DMS153 (cell line): Measurements from ENCODE around the gene SLC17A1.
"Not testable (repeated sequence)": the region's sequence is repeated elsewhere in the genome, so short reads cannot be mapped to it uniquely, and the experiment has no call there.

Experiments
- DNase-seq: peaks from one replicate; lab custom pipeline; 2025; lab: John Stamatoyannopoulos, UW

The SLC17A1 gene

GRCh38 chr6:25756382-25757363 is 75.2 kb downstream of the SLC17A1 start:
- no peak for DNase-seq

GRCh38 chr6:25755483-25755882 is 76.4 kb downstream of the SLC17A1 start:
- no peak for DNase-seq

DNA sequence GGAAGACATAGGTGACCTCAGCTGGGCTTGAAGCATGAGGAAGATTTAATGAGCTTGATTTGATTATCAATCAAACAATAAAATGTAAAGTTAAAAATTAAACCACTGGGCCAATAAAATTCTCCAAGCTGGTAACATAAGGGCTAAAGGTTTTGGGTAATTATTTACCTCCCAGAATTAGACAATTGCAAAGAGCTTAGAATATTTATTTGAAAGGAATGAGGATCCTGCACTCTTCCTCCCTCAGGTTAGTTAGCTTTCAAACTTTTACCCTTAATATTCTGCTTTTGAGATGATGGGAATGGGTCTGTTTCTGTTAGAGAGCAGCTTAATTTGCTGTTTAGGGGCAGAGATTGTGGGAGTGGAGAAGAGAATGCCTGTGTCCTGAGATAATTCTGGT is 77.3 kb downstream of the SLC17A1 start, which contains the start of gene SLC17A4:
Gene SLC17A4, plus strand, starts transcription at position 208 of the 400 bp plus-strand sequence. CDS start 7,221 bp downstream, outside the sequence.
- no peak for DNase-seq

GRCh38 chr6:25753079-25753478 is 78.8 kb downstream of the SLC17A1 start:
- DNase-seq = no peak

GRCh38 chr6:25750906-25751305 is 80.9 kb downstream of the SLC17A1 start:
- no peak for DNase-seq

DNA sequence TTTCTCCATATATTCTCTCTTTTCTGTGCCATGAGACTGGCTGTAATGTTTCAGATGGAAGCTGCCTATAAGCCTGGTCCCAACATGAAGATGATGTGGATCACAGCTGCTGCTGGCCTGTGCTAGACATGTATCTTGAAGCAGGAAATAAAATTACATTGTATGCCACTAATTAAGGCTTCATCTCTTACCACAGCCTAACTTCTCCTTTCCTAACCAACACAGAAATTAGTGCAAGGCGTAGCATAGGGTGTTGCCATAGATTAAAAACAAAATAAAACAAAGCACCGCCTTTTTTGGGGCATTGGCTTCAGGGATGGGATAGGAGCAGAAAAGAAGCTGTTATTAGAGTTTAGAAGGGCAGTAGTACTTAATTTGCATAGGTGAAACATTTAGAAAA is 82.0 kb downstream of the SLC17A1 start:
- no peak for DNase-seq

- not testable (repeated sequence) for DNase-seq
These were observed 83.0 kb downstream of the SLC17A1 start for GRCh38 chr6:25748601-25749517.

DNA sequence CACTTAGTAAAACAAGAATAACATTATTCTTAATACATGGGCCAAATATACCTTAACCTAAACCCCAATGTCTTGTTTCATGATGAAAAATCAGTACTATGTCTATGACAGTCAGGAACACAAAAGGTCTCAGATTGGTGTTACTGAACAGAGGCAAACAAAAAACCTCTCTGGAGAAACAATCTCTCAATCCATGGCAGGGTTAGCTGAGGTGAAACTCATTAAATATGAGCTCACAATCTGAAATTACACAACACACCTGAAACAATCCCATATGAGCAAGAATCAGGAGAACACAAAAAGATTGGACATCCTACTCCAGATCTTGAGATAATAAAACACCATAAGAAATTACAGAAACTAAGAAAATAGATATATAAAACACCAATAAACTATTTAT is 83.8 kb downstream of the SLC17A1 start:
- DNase-seq = no peak

- DNase-seq = no peak
These were observed 84.4 kb downstream of the SLC17A1 start for GRCh38 chr6:25747477-25747876.

DNA sequence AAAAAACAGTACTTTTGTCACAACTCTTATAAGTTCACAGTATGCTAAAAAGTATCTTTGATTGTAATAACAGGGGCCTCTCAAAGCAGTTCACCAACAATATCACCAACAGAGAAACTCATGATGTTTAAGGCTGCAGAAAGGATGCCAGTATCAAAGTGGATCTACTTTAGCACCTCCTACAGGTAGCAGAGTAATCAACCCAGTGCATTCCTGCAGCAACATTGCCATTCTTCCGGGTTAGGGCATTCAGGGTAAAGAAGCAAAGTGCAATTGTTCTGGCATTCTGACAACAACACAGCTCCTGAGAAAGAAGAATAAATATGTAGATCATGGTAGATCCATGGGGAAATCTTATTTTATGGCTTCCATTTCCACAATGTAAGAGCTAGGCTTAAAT is 84.9 kb downstream of the SLC17A1 start:
- no peak for DNase-seq

- no peak for DNase-seq
These were observed 86.0 kb downstream of the SLC17A1 start for GRCh38 chr6:25745836-25746235.

- no peak for DNase-seq
These were observed 88.0 kb downstream of the SLC17A1 start for GRCh38 chr6:25743868-25744267.

DNA sequence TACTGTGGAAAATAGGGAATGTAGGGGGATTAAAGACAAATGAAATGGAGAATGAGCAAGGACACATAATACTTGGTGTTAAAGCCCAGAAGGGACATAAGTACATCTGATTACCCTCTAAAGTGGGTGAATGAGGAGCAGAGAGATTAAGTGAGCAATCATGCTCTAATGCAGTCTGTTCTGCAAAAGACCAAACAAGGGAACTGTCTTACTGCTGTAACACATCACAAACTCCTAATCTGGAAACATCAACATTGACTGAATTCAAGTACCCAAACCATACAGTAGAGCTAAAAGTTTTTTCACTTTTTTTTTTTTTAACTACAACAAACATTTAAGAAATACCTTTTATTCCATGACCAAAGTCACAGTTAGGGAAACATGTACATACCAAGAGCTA is 96.6 kb downstream of the SLC17A1 start:
- no peak for DNase-seq
